ENCODE data around the gene PDE8A. TPM values are rescaled to one million over a fixed set of nuclear protein-coding genes. Genes with fewer than 3 reads are reported as not detected.

Gene PDE8A
- polyA plus RNA-seq, 1 experiment: 48.4 TPM

GRCh38 chr15:85022860-85023403 is 41.3 kb downstream of the PDE8A start:
- no peaks in the 10 kb centered on the region for H3K9me3 ChIP-seq (ENCODE audit: control insufficient read depth, insufficient read depth, low read length)
- no peaks in the 10 kb centered on the region for H3K27me3 ChIP-seq (ENCODE audit: control insufficient read depth, insufficient read depth, low read length)
- no peak overlapping the region for H3K27ac ChIP-seq (ENCODE audit: low read depth, low read length)
- DNase-seq (ENCODE audit: low read depth, low spot score): no peak
- no peak for TF ChIP-seq CTCF (IDR thresholded peaks at IDR 0.05; ENCODE audit: low read depth, low read length)
- CTCF ChIA-PET: interaction anchor here (1.5 to 1.7 kb wide), 2 partner anchors 21 to 95 kb away, joined by 3 to 10 read pairs; no protein-coding TSS in a partner anchor
- no peak overlapping the region for H3K4me3 ChIP-seq (ENCODE audit: low read depth, low read length)
- POLR2A ChIA-PET: no interaction called here

- DNase-seq (ENCODE audit: low read depth, low spot score): no peak
- Histone ChIP-seq H3K27ac (ENCODE audit: low read depth, low read length) (no peak overlapping the region), H3K4me3 (ENCODE audit: low read depth, low read length) (no peak overlapping the region), H3K27me3 (ENCODE audit: control insufficient read depth, insufficient read depth, low read length) (no peaks in the 10 kb centered on the region), H3K9me3 (ENCODE audit: control insufficient read depth, insufficient read depth, low read length) (no peaks in the 10 kb centered on the region)
- ChIA-PET CTCF (interaction anchor here (0.7 to 1.2 kb wide), 2 partner anchors 20 to 434 kb away, joined by 3 to 6 read pairs; no protein-coding TSS in a partner anchor), POLR2A (no interaction called here)
- no peak for TF ChIP-seq CTCF (IDR thresholded peaks at IDR 0.05; ENCODE audit: low read depth, low read length)
These were observed 42.3 kb downstream of the PDE8A start for GRCh38 chr15:85024003-85024402.

- H3K27me3 ChIP-seq (ENCODE audit: control insufficient read depth, insufficient read depth, low read length): no peaks in the 10 kb centered on the region
- TF ChIP-seq CTCF (IDR thresholded peaks at IDR 0.05; ENCODE audit: low read depth, low read length): no peak
- no peak overlapping the region for H3K27ac ChIP-seq (ENCODE audit: low read depth, low read length)
- H3K4me3 ChIP-seq (ENCODE audit: low read depth, low read length): no peak overlapping the region
- ChIA-PET CTCF (interaction anchor here (0.6 to 1.2 kb wide), 3 partner anchors 19 to 435 kb away, joined by 3 to 6 read pairs (median 3); no protein-coding TSS in a partner anchor), POLR2A (no interaction called here)
- no peaks in the 10 kb centered on the region for H3K9me3 ChIP-seq (ENCODE audit: control insufficient read depth, insufficient read depth, low read length)
- no peak for DNase-seq (ENCODE audit: low read depth, low spot score)
These were observed 43.1 kb downstream of the PDE8A start for GRCh38 chr15:85024509-85025336.

GRCh38 chr15:85025516-85026251 is 44.0 kb downstream of the PDE8A start:
- H3K27me3 ChIP-seq (ENCODE audit: control insufficient read depth, insufficient read depth, low read length): no peaks in the 10 kb centered on the region
- no peak overlapping the region for H3K27ac ChIP-seq (ENCODE audit: low read depth, low read length)
- POLR2A ChIA-PET: interaction anchor here (0.5 kb wide), 1 partner anchor 13 kb away, joined by 3 read pairs; no protein-coding TSS in a partner anchor
- CTCF ChIA-PET: no interaction called here
- no peak overlapping the region for H3K4me3 ChIP-seq (ENCODE audit: low read depth, low read length)
- no peaks in the 10 kb centered on the region for H3K9me3 ChIP-seq (ENCODE audit: control insufficient read depth, insufficient read depth, low read length)
- TF ChIP-seq CTCF (IDR thresholded peaks at IDR 0.05; ENCODE audit: low read depth, low read length): no peak
- no peak for DNase-seq (ENCODE audit: low read depth, low spot score)
